ENCODE measurements around the gene CD24. TPM values are rescaled to one million over a fixed set of nuclear protein-coding genes. Genes with fewer than 3 reads are reported as not detected.

Gene CD24
- total RNA-seq, 4 donors from 2014 or later, result 3.1 to 116 (median 5.3) TPM

DNA sequence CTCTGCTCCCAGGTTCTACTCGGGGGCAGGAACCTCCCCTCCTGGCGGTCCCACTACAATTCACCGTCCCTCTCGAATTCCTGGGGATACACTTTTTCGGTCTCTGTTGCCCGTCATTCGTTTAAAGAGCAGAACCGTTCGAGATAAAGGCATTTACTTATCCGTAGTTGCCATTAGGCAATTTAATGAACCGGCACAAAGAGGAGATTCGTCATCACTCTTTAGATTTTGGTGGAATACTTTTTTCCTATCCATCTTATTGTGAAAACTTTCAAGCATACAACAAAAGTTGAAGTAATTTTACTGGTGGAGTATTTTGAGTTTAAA is 1.2 kb upstream of the CD24 start:
- Histone ChIP-seq H3K4me1 (peaks cover 0 to 28% (median 15%) of the 10 kb centered on the region in 3 donors), H3K27ac (no peak overlapping the region), H3K9me3 (no peaks in the 10 kb centered on the region), H3K27me3 (peaks cover 97% of the 10 kb centered on the region), H3K36me3 (no peaks in the 10 kb centered on the region), H3K4me3 (peak overlapping the region in 1 of 2 donors; percentile 58)
- TF ChIP-seq POLR2AphosphoS5 (IDR thresholded peaks at IDR 0.05) (no peak), POLR2A (IDR thresholded peaks at IDR 0.05) (no peak), EP300 (IDR thresholded peaks at IDR 0.05) (no peak)
- TF ChIP-seq, protein P1, sequence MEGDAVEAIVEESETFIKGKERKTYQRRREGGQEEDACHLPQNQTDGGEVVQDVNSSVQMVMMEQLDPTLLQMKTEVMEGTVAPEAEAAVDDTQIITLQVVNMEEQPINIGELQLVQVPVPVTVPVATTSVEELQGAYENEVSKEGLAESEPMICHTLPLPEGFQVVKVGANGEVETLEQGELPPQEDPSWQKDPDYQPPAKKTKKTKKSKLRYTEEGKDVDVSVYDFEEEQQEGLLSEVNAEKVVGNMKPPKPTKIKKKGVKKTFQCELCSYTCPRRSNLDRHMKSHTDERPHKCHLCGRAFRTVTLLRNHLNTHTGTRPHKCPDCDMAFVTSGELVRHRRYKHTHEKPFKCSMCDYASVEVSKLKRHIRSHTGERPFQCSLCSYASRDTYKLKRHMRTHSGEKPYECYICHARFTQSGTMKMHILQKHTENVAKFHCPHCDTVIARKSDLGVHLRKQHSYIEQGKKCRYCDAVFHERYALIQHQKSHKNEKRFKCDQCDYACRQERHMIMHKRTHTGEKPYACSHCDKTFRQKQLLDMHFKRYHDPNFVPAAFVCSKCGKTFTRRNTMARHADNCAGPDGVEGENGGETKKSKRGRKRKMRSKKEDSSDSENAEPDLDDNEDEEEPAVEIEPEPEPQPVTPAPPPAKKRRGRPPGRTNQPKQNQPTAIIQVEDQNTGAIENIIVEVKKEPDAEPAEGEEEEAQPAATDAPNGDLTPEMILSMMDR (IDR thresholded peaks at IDR 0.05), result no peak
- ATAC-seq, result no peak
- WGBS, 2 donors (ENCODE audit: low coverage in 1 of 2), result 2 to 6% methylated on average over 2 to 11 of the region's 12 CpGs

DNA sequence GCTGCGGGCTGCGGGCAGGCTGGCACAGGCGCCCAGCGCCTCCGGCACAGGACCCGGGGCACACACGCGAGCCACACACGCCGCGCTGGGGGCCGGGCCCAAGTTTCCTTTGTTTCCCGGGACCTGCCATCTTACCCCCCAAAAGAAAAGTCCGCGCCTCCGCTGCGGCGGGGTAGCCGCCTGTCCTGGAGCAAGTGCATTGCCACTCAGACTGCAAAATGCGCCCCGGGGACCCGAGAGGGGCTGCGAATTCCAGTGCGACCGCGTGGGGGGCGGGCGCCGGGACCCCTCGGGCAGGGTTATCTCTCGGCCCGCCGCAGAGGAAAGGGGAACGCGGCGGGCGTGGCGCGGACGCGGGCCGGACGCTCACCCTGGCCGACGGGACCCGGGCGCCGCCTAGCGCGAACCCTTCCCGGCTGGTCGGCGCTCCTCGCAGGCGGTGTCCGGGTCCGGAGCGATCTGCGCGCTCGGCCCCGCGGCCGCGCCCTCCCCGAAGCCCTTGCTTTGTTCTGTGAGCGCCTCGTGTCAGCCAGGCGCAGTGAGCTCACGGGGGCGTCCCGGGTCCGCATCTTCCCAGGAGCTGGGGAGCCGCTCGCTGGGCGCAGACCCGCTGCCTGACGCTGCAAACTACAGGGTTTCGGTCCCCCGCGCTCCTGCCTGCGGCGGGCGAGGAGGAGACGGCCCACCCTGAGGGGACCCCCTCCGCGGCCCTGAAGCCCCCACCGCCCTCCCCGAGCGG is 639 bp upstream of the CD24 start:
- TF ChIP-seq POLR2A (IDR thresholded peaks at IDR 0.05) (no peak), POLR2AphosphoS5 (IDR thresholded peaks at IDR 0.05) (no peak)
- TF ChIP-seq, protein P1 (IDR thresholded peaks at IDR 0.05), result peak in 1 of 4 experiments; percentile 20
- Histone ChIP-seq H3K36me3 (no peaks in the 10 kb centered on the region), H3K4me1 (peaks cover 0 to 28% (median 15%) of the 10 kb centered on the region in 3 donors), H3K4me3 (peak overlapping the region; percentile 44 to 58), H3K9me3 (no peaks in the 10 kb centered on the region), H3K27me3 (peaks cover 96% of the 10 kb centered on the region), H3K27ac (no peak overlapping the region)
- ATAC-seq, result peak; percentile 65
- WGBS, 2 donors (ENCODE audit: low coverage in 1 of 2), result no CpG with 5 or more reads among the region's 90 CpGs

DNA sequence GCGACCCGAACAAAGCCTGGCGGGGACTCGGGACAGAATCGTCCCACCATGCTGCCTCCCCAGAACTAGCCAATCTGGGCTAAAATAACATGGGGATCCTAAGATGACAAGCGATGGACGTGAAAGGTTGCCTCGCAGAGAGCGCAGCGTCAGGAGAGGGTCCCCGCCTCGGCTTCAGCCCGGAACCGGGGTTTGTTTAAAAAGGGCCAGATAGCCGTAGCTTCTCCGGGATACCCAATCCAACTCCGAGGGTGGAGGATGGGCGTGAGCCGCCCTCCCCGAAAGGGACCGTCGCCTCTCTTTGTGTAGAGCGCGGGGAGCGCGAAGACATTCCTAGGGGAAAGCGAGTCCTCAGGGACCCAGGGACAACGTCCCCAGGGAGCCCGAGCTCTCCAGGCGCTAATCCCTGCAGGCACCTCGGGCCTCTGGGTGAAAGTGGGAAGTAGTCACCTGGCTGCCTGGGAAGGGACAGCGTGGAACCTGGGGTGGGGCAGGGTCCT is 643 bp downstream of the CD24 start:
- Histone ChIP-seq H3K27ac (no peak overlapping the region), H3K4me1 (peaks cover 0 to 28% (median 15%) of the 10 kb centered on the region in 3 donors), H3K27me3 (peaks cover 88% of the 10 kb centered on the region), H3K4me3 (peak overlapping the region in 1 of 2 donors; percentile 58), H3K36me3 (no peaks in the 10 kb centered on the region), H3K9me3 (no peaks in the 10 kb centered on the region)
- WGBS, 2 donors (ENCODE audit: low coverage in 1 of 2), result no CpG with 5 or more reads among the region's 32 CpGs
- no peak for ATAC-seq
- TF ChIP-seq EP300 (IDR thresholded peaks at IDR 0.05) (no peak), POLR2A (IDR thresholded peaks at IDR 0.05) (no peak), POLR2AphosphoS5 (IDR thresholded peaks at IDR 0.05) (no peak)
- TF ChIP-seq, protein P1 (IDR thresholded peaks at IDR 0.05), result no peak

DNA sequence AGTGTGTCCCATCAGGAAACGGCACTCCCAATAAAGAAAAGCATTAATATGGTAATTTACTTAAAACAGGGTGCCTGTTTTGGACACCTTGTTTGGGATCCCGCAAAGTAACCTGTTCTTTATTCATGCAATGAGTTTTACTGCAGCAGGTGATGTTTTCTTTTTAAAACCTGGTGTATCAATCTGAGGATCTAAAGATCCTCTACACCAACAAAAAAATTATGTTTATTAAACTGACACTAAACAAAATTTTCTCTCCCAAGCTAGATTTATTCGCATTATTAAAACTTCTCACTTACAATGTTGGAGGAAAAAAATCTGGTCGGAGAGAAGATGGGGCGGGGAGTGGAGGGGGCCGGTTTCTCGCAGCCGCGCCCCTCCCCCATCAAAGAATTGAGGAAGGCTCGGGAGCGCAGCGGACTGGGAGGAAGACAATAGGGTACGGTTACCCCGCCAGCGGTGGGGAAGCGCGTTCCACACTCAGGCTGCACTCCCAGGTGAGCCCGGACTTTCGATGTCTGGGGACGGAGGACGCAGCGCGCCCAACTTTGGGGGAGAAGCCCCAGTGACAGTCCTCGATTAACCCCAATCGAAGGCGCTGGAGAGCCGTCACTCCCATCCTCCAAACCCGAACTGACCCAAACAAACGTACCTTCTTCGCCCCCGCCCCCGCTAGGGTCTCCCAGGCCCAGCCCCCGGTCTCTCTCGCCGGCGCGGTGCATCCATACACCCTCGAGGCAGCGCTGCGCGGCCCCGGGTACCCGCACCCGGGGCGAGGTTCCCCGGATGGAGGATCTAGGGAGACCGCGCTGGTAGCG is 1.3 kb downstream of the CD24 start:
- WGBS, 2 donors (ENCODE audit: low coverage in 1 of 2), result 5 to 22% methylated on average over 2 to 13 of the region's 49 CpGs
- H3K36me3 ChIP-seq, result no peaks in the 10 kb centered on the region
- peaks cover 0 to 28% (median 15%) of the 10 kb centered on the region in 3 donors for H3K4me1 ChIP-seq
- no peak for TF ChIP-seq POLR2AphosphoS5 (IDR thresholded peaks at IDR 0.05)
- TF ChIP-seq POLR2A (IDR thresholded peaks at IDR 0.05), result no peak
- no peak for TF ChIP-seq EP300 (IDR thresholded peaks at IDR 0.05)
- TF ChIP-seq, protein P1 (IDR thresholded peaks at IDR 0.05), result no peak
- peak overlapping the region in 1 of 2 donors; percentile 58 for H3K4me3 ChIP-seq
- ATAC-seq, result no peak
- H3K27me3 ChIP-seq, result peaks cover 88% of the 10 kb centered on the region
- H3K27ac ChIP-seq, result no peak overlapping the region
- no peaks in the 10 kb centered on the region for H3K9me3 ChIP-seq

Data from gastroesophageal sphincter (tissue), 4 donors.